HCT116 (cell line): ENCODE data around the gene PNPLA5.

Experiments
- CEBPB ChIP-seq: IDR thresholded peaks from 2 replicates; pipeline ENCODE4 v1.6.1; 2012; ENCODE audit warnings: low read depth
- EZH2phosphoT487 ChIP-seq: fragments of 200-600 bp; IDR thresholded peaks from 2 replicates; pipeline ENCODE4 v1.6.1; 2018; ENCODE audit warnings: antibody characterized with exemption, borderline replicate concordance
- FOSL1 ChIP-seq: IDR thresholded peaks from 2 replicates; pipeline ENCODE4 v1.6.1; 2012; ENCODE audit warnings: low read depth
- JUND ChIP-seq: IDR thresholded peaks from 2 replicates; pipeline ENCODE4 v1.6.1; 2012
- POLR2A ChIP-seq: IDR thresholded peaks from 2 replicates; pipeline ENCODE4 v1.7.0; 2011; ENCODE audit warnings: borderline replicate concordance; ENCODE audit not compliant: insufficient read depth, insufficient read length; ENCODE audit errors: extremely low read depth
- SIN3A ChIP-seq: IDR thresholded peaks from 2 replicates; pipeline ENCODE4 v1.6.1; 2012; ENCODE audit warnings: low read depth
- SP1 ChIP-seq: IDR thresholded peaks from 2 replicates; pipeline ENCODE4 v1.6.1; 2012; ENCODE audit warnings: low read depth
- TF ChIP-seq, protein P1 (sequence below), 3 experiments: fragments of 200-600 bp in 1 of 3; sonication (generic) in 1 of 3; IDR thresholded peaks in 2 of 3; conservative IDR thresholded peaks in 1 of 3; 2 replicates each; pipeline ENCODE4 v1.5.1; 2012 to 2017; ENCODE audit warnings: low read depth in 2 of 3, low read length in 2 of 3, antibody characterized with exemption in 1 of 3, borderline replicate concordance in 1 of 3, control low read depth in 1 of 3, mild to moderate bottlenecking in 1 of 3, mixed read lengths in 1 of 3, mixed run types in 1 of 3, moderate library complexity in 1 of 3; ENCODE audit not compliant: insufficient read depth in 1 of 3
- TF ChIP-seq, protein P2 (sequence below): IDR thresholded peaks from 2 replicates; pipeline ENCODE4 v1.6.1; 2012; ENCODE audit warnings: low read depth

DNA sequence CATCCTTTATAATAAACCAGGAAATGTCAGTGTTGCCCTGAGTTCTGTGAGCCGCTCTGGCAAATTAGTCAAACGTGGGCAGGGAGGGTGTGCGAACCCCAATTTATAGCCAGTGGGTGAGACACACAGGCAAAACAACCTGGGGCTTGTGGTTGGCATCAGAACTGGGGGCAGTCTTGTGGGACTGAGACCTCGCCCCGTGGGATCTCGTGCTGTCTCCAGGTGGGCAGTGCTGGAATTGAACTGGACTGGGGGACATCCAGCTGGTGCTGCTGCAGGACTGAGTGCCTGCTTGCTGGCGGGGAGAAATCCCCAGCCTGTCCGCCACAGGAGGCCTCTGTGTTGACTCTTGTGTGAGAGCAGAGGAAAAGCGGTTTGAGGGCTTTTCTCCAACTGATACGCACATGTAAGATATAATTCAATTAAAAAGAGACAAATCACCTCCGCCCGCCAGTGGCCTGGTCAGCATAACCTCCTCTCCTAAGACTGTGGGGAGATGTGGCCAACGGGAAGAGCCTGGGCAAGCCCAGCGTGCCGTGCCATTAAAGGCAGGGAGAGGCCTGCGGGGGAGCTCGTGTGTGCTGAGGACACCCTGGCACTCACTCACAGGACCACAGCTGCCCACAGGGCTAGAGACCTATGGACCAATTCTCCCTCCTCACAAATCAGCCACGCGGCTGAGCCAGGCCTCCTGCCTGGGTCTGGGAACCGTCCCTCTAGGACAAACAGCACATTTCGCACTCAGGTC, 47.9 kb downstream of the PNPLA5 start:
- TF ChIP-seq POLR2A (no peak), JUND (no peak), SP1 (no peak), EZH2phosphoT487 (no peak), CEBPB (no peak), SIN3A (no peak), FOSL1 (no peak)
- TF ChIP-seq, protein P1, sequence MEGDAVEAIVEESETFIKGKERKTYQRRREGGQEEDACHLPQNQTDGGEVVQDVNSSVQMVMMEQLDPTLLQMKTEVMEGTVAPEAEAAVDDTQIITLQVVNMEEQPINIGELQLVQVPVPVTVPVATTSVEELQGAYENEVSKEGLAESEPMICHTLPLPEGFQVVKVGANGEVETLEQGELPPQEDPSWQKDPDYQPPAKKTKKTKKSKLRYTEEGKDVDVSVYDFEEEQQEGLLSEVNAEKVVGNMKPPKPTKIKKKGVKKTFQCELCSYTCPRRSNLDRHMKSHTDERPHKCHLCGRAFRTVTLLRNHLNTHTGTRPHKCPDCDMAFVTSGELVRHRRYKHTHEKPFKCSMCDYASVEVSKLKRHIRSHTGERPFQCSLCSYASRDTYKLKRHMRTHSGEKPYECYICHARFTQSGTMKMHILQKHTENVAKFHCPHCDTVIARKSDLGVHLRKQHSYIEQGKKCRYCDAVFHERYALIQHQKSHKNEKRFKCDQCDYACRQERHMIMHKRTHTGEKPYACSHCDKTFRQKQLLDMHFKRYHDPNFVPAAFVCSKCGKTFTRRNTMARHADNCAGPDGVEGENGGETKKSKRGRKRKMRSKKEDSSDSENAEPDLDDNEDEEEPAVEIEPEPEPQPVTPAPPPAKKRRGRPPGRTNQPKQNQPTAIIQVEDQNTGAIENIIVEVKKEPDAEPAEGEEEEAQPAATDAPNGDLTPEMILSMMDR (IDR thresholded peaks at IDR 0.05 in 2 of 3, conservative IDR thresholded peaks at IDR 0.05 in 1 of 3; ENCODE audit: borderline replicate concordance in 1 of 3, insufficient read depth in 1 of 3, low read depth in 2 of 3, low read length in 2 of 3), result no peak
- TF ChIP-seq, protein P2, sequence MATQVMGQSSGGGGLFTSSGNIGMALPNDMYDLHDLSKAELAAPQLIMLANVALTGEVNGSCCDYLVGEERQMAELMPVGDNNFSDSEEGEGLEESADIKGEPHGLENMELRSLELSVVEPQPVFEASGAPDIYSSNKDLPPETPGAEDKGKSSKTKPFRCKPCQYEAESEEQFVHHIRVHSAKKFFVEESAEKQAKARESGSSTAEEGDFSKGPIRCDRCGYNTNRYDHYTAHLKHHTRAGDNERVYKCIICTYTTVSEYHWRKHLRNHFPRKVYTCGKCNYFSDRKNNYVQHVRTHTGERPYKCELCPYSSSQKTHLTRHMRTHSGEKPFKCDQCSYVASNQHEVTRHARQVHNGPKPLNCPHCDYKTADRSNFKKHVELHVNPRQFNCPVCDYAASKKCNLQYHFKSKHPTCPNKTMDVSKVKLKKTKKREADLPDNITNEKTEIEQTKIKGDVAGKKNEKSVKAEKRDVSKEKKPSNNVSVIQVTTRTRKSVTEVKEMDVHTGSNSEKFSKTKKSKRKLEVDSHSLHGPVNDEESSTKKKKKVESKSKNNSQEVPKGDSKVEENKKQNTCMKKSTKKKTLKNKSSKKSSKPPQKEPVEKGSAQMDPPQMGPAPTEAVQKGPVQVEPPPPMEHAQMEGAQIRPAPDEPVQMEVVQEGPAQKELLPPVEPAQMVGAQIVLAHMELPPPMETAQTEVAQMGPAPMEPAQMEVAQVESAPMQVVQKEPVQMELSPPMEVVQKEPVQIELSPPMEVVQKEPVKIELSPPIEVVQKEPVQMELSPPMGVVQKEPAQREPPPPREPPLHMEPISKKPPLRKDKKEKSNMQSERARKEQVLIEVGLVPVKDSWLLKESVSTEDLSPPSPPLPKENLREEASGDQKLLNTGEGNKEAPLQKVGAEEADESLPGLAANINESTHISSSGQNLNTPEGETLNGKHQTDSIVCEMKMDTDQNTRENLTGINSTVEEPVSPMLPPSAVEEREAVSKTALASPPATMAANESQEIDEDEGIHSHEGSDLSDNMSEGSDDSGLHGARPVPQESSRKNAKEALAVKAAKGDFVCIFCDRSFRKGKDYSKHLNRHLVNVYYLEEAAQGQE, result no peak
